ENCODE data around the gene SARM1.
A peak's percentile ranks its signal among the peaks of the same experiment; 100 is the strongest.

The SARM1 gene

GRCh38 chr17:28369684-28370034 lies 1.8 kb upstream of the SARM1 start:
- no peak for DNase-seq

- DNase-seq: no peak
Observed at GRCh38 chr17:28370035-28370743, 1.3 kb upstream of the SARM1 start, which contains the start of gene VTN. Gene VTN (minus strand): TSS chr17:28370307. CDS start chr17:28370203, 104 bp downstream.

- no peak for DNase-seq
Observed at GRCh38 chr17:28370744-28371103, 770 bp upstream of the SARM1 start.

GRCh38 chr17:28372203-28372944 lies 880 bp downstream of the SARM1 start:
- peak; percentile 34 to 46 for DNase-seq

GRCh38 chr17:28372945-28373274 lies 1.4 kb downstream of the SARM1 start:
- no peak for DNase-seq

GRCh38 chr17:28379814-28380801 lies 8.6 kb downstream of the SARM1 start:
- DNase-seq: no peak

GRCh38 chr17:28381141-28381825 lies 9.8 kb downstream of the SARM1 start:
- peak; percentile 31 to 46 for DNase-seq

GRCh38 chr17:28384281-28385036 lies 13.0 kb downstream of the SARM1 start:
- DNase-seq: peak; percentile 67 to 77

GRCh38 chr17:28385037-28385400 lies 13.5 kb downstream of the SARM1 start:
- DNase-seq: peak in 1 of 2 experiments; percentile 32

GRCh38 chr17:28385406-28385805 lies 13.9 kb downstream of the SARM1 start:
- peak in 1 of 2 experiments; percentile 38 for DNase-seq

GRCh38 chr17:28386391-28386790 lies 14.9 kb downstream of the SARM1 start:
- no peak for DNase-seq

- no peak for DNase-seq
Observed at GRCh38 chr17:28388106-28388505, 16.6 kb downstream of the SARM1 start.

- DNase-seq: no peak
Observed at GRCh38 chr17:28390141-28390540, 18.6 kb downstream of the SARM1 start.

- DNase-seq: no peak
Observed at GRCh38 chr17:28390563-28390962, 19.1 kb downstream of the SARM1 start.

GRCh38 chr17:28390984-28391383 lies 19.5 kb downstream of the SARM1 start:
- no peak for DNase-seq

- DNase-seq: no peak
Observed at GRCh38 chr17:28391401-28391800, 19.9 kb downstream of the SARM1 start.

GRCh38 chr17:28392491-28392890 lies 21.0 kb downstream of the SARM1 start:
- DNase-seq: no peak

GRCh38 chr17:28394337-28395116 lies 23.0 kb downstream of the SARM1 start:
- no peak for DNase-seq

- DNase-seq: no peak
Observed at GRCh38 chr17:28395426-28395825, 23.9 kb downstream of the SARM1 start.

GRCh38 chr17:28395968-28396367 lies 24.5 kb downstream of the SARM1 start:
- DNase-seq: no peak

- no peak for DNase-seq
Observed at GRCh38 chr17:28396635-28397239, 25.2 kb downstream of the SARM1 start.

Data from activated CD4-positive, alpha-beta T cell treated with anti-CD3 and anti-CD28 coated beads, Interleukin-2, amount 50 U/mL, for 48 hours (primary cell).